RWPE1 (cell line): ENCODE data around the gene PID1.

Source experiments
- CTCF ChIA-PET: fragments of 350-600 bp; sonication (Branson Sonifier 250); formaldehyde crosslinking; extraction: SDS; loops from one replicate; lab custom pipeline; 2021; lab: Yijun Ruan, JAX
- POLR2A ChIA-PET: fragments of 400-600 bp; formaldehyde crosslinking; extraction: SDS; loops from one replicate; lab custom pipeline; 2020; ENCODE audit warnings: antibody characterized with exemption; ENCODE audit not compliant: low non-redundant PET; lab: Yijun Ruan, JAX
- DNase-seq: peaks from one replicate; pipeline ENCODE4 v3.0.0; 2012; ENCODE audit warnings: low spot score
- H3K27ac ChIP-seq: fragments of 450-650 bp; 2 replicates; pipeline ENCODE4 v1.5.1; 2017
- TF ChIP-seq, protein P1 (sequence below): fragments of 450-650 bp; conservative IDR thresholded peaks from 2 replicates; pipeline ENCODE4 v1.5.1; 2017; ENCODE audit warnings: low read depth, mild to moderate bottlenecking

Gene PID1

DNA sequence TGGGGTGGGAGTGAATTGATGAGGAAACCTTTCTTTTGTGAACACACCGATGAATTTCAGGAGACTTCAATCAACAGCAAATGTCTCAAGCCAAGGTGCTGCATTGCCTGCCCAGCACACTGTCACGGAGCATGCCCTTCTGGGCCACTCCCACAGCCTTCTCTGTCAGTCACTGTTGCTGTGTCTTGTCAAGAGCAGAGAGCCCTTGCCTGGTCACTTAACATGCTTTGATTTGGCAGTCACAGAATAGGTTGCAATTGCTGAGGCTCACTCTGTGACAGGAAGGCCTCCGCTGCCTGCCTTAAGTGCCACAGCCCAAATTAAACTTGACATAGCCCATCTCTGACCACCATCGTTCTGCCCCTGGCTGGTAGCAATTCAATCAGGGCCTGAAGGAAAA lies 225.4 kb downstream of the PID1 start:
- DNase-seq = no peak
- CTCF ChIA-PET = no interaction called here
- POLR2A ChIA-PET = no interaction called here
- no peak overlapping the region for H3K27ac ChIP-seq
- TF ChIP-seq, protein P1, sequence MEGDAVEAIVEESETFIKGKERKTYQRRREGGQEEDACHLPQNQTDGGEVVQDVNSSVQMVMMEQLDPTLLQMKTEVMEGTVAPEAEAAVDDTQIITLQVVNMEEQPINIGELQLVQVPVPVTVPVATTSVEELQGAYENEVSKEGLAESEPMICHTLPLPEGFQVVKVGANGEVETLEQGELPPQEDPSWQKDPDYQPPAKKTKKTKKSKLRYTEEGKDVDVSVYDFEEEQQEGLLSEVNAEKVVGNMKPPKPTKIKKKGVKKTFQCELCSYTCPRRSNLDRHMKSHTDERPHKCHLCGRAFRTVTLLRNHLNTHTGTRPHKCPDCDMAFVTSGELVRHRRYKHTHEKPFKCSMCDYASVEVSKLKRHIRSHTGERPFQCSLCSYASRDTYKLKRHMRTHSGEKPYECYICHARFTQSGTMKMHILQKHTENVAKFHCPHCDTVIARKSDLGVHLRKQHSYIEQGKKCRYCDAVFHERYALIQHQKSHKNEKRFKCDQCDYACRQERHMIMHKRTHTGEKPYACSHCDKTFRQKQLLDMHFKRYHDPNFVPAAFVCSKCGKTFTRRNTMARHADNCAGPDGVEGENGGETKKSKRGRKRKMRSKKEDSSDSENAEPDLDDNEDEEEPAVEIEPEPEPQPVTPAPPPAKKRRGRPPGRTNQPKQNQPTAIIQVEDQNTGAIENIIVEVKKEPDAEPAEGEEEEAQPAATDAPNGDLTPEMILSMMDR = no peak

DNA sequence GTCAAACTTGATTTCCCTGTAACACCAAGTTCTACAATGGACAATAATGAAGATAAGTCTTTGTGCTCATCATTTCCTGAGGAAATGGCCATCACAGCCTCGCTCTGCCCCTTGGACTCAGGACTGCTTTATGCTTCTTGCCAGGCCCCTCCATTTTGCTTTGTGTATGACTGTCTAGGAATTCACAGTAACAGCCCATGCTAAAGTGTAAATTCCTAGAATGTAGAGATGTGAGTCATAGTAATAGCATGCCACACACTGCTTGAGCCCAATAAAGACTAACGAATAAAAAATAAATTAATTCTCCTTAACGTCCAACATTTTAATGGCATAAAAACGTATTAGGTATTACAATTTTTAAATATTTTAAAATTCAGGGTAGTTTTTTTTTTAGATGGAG lies 226.5 kb downstream of the PID1 start:
- H3K27ac ChIP-seq = no peak overlapping the region
- CTCF ChIA-PET = interaction anchor here (0.7 kb wide), 1 partner anchor 386 kb away, joined by 3 read pairs; no protein-coding TSS in a partner anchor
- TF ChIP-seq, protein P1 = no peak
- POLR2A ChIA-PET = no interaction called here
- no peak for DNase-seq

DNA sequence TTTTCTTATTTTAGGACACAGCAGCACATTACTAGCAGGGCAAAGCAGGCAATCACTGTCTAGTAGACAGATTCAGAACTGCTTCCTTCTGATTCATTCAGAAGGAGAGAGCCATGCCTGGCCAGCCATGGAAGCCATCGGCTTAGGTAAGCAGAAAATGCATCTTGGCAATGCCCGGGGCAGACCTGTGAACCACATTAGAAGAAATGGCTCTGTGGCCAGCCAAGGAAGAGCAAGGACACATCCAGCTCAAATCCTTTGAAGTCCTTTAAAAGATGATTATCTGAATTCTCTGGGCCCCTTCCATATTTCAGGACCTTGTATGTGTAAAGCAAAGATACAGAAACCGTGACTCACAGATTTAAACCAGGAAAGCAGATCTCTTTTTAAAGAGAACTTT lies 227.4 kb downstream of the PID1 start:
- ChIA-PET POLR2A (no interaction called here), CTCF (no interaction called here)
- TF ChIP-seq, protein P1 = no peak
- no peak for DNase-seq
- no peak overlapping the region for H3K27ac ChIP-seq

DNA sequence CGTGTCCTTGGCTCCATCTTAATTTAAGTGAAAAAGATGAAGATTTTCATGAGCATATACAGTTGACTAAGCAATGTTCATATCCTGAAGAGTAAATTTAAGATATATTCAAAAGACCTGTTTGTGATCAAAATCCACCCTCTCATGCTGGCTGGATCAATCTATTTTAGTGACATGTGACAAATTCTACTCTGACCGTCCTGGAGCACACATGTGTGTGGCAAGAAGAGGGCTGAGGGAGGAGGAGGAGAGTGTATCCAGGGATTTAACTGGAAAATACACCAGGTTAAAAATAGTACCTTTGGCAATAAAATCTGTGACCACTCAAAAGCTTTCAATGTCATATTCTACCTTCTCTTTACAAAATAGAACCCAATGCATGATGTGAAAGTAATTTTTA lies 228.7 kb downstream of the PID1 start:
- POLR2A ChIA-PET = no interaction called here
- TF ChIP-seq, protein P1 = no peak
- DNase-seq = no peak
- CTCF ChIA-PET = interaction anchor here (0.6 kb wide), 2 partner anchors 70 to 349 kb away, joined by 3 read pairs; no protein-coding TSS in a partner anchor
- no peak overlapping the region for H3K27ac ChIP-seq

DNA sequence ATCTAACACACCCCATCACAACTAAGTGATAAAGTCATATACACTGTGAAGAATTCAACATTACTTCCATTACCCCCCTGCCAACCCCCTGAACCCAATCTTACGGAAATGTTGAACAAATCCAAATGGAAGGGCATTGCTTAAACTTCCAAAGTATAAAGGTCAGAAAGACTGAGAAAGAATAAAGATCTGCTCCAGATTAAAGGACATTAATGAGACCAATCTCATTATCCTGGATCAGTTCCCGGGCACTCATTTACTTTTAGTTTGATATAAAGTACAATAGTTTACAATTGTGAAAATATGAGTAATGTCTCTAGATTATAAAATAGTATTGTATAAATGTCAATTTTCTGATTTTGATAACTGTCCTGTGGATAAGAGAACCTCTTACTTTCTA lies 229.4 kb downstream of the PID1 start:
- ChIA-PET CTCF (interaction anchor here (0.6 kb wide), 1 partner anchor 69 kb away, joined by 3 read pairs; no protein-coding TSS in a partner anchor), POLR2A (no interaction called here)
- no peak overlapping the region for H3K27ac ChIP-seq
- TF ChIP-seq, protein P1 = no peak
- no peak for DNase-seq

DNA sequence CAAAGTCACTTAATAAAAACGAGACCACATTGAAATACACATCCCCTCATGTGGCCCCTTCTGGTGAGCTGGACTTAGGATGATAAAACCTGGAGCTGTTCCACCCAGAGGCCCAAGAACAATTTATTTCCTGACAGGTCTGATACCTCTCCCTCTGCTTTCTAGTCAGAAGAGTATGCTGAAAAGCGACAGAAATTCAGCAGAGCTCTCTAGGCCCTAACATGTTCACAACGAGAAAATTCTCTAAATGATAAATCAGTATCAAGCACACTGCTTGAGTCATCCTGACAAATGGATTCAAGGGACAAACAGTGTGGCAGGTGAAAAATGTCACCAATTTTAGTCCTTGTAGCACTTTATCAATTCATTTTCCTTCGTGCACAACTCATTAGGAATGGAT lies 233.5 kb downstream of the PID1 start:
- CTCF ChIA-PET = no interaction called here
- no peak for DNase-seq
- TF ChIP-seq, protein P1 = no peak
- H3K27ac ChIP-seq = no peak overlapping the region
- POLR2A ChIA-PET = no interaction called here
